Thymus (tissue), 11 donors: ENCODE measurements around the gene HYAL4. TPM values are rescaled to one million over a fixed set of nuclear protein-coding genes. Genes with fewer than 3 reads are reported as not detected.

Experiments used
- DNase-seq, 9 donors: peaks; one replicate each; pipeline ENCODE4 v3.0.0-alpha.2; 2013; ENCODE audit warnings: low spot score in 9 of 9, low read depth in 6 of 9, missing footprints in 1 of 9
- H3K27ac ChIP-seq, 2 donors: one replicate each; pipeline ENCODE4 v1.5.1; 2013; ENCODE audit warnings: control low read depth in 1 of 2, low read depth in 1 of 2, low read length in 1 of 2, mild to moderate bottlenecking in 1 of 2, moderate library complexity in 1 of 2
- H3K27me3 ChIP-seq, 2 donors: one replicate each; pipeline ENCODE4 v1.5.1; 2013; ENCODE audit warnings: low read length in 1 of 2; ENCODE audit not compliant: control insufficient read depth in 2 of 2, insufficient read depth in 1 of 2
- H3K36me3 ChIP-seq, 2 donors: one replicate each; pipeline ENCODE4 v1.5.1; 2013; ENCODE audit warnings: low read length in 1 of 2, mild to moderate bottlenecking in 1 of 2, moderate library complexity in 1 of 2; ENCODE audit not compliant: control insufficient read depth in 2 of 2, insufficient read depth in 2 of 2
- H3K4me1 ChIP-seq, 2 donors: one replicate each; pipeline ENCODE4 v1.5.1; 2013; ENCODE audit warnings: low read length in 2 of 2; ENCODE audit not compliant: control insufficient read depth in 2 of 2, insufficient read depth in 2 of 2
- H3K4me3 ChIP-seq, 2 donors: one replicate each; pipeline ENCODE4 v1.5.1; 2013; ENCODE audit warnings: low read length in 2 of 2, control low read depth in 1 of 2, mild to moderate bottlenecking in 1 of 2
- H3K9me3 ChIP-seq, 2 donors: one replicate each; pipeline ENCODE4 v1.5.1; 2013; ENCODE audit warnings: low read length in 1 of 2, mild to moderate bottlenecking in 1 of 2; ENCODE audit not compliant: control insufficient read depth in 2 of 2, insufficient read depth in 1 of 2
- WGBS: extraction: QIAGEN DNeasy Blood & Tissue Kit; methylation state at CpG from one replicate; pipeline ENCODE4 v1.1.7; 2013; 5-methylcytosine and 5-hydroxymethylcytosine counted together
- polyA plus RNA-seq: library from polyadenylated mRNA; stranded (reverse); fragments of 200-250 nt; gene quantifications from one replicate; pipeline ENCODE4 v1.2.3, GENCODE V29; 2013
- total RNA-seq: library from RNA; stranded (reverse); fragments of 120-200 nt; gene quantifications from one replicate; pipeline ENCODE4 v1.2.4, GENCODE V29; 2013
- donor health status: healthy.

The HYAL4 gene
- total and polyA plus RNA-seq, 2 donors: 0.05 to 0.30 TPM

DNA sequence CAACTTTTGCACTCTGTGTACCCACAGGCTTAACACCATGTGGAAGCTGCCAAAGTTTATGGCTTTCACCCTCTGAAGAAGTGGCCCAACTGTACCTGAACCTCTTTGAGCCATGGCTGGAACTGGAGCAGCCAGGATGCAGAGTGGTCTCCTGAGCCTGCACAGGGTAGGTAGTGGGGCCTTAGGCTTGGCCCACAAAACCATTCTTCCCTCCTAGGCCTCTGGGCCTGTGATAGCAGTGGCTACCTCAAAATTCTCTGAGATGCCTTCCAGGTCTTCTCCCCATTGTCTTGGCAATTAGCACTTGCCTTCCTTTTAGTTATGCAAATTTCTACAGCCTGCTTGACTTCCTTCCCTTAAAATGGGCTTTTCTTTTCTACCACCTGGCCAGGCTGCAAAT, 60.7 kb downstream of the HYAL4 start:
- Histone ChIP-seq H3K27me3 (no peaks in the 10 kb centered on the region), H3K4me3 (no peak overlapping the region), H3K9me3 (no peaks in the 10 kb centered on the region), H3K36me3 (no peaks in the 10 kb centered on the region), H3K27ac (no peak overlapping the region), H3K4me1 (no peaks in the 10 kb centered on the region)
- DNase-seq: no peak

DNA sequence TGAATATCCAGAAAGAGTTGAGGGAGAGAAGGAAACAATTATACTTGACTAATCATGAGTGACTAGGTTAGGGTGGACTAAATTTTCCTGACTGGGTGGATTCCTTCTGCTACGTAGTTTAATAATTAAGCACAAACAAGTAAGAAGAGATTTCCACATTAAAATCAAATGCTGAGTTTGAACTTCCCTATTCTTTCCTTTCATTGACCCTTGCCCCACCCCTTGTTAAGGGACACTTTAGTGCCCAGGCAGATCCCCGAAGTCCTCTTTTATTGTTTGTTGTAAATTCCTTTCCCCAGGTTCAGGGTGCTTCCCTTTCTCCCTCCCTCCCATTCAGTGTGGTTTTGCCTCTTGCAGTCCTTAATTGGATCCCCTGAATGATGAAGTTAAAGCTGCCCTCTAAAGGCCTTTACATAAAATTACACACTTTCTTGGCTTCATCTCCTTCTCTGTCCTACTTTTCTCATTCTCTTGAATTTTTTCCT, 71.3 kb downstream of the HYAL4 start:
- Histone ChIP-seq H3K27ac (no peak overlapping the region), H3K9me3 (no peaks in the 10 kb centered on the region), H3K27me3 (no peaks in the 10 kb centered on the region), H3K4me3 (no peak overlapping the region), H3K36me3 (no peaks in the 10 kb centered on the region), H3K4me1 (no peaks in the 10 kb centered on the region)
- WGBS: 48% methylated on average over 2 of the region's 2 CpGs
- no peak for DNase-seq

DNA sequence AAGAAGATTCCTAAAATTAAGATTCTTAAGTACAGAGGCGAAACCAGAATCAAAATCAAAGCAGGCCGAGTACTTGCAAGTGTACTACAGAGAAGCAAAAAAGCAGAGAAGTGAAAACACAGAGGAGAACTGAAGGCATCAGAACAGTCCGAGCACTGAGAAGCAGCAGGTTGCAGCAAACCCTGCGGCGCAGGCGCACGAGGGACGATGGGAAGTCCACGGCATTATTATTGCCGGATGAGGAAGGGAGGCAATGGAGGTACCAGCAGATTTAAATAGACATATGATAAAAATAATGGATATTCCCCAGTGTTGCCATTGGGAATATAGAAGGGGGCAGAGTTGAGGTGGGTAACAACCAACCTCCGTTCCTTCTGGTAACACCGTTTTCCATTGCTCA, 72.9 kb downstream of the HYAL4 start:
- Histone ChIP-seq H3K27me3 (no peaks in the 10 kb centered on the region), H3K36me3 (no peaks in the 10 kb centered on the region), H3K27ac (no peak overlapping the region), H3K4me1 (no peaks in the 10 kb centered on the region), H3K4me3 (no peak overlapping the region), H3K9me3 (no peaks in the 10 kb centered on the region)
- 97% methylated on average over 12 of the region's 12 CpGs for WGBS
- no peak for DNase-seq

DNA sequence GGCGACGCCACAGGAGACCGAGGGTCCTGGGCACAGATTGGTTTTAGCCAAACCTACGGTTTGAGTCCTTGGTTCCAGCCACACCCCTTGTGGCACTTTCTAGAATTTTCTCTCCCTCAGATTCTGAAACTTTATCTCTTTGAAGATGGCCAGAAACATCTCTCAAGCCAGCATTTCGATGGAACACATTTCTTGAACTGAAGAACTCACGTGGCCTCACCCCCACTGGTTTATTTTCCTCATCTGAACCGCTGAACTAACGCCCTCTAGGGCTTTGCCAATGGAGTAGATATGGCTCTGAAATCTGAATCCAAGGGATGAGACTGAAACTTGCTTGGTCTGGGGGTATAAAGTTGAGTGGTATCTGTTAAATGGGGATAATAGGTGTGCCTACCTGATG, 73.3 kb downstream of the HYAL4 start:
- H3K27ac ChIP-seq: no peak overlapping the region
- DNase-seq: no peak
- no peaks in the 10 kb centered on the region for H3K27me3 ChIP-seq
- no peaks in the 10 kb centered on the region for H3K36me3 ChIP-seq
- no peak overlapping the region for H3K4me3 ChIP-seq
- no peaks in the 10 kb centered on the region for H3K9me3 ChIP-seq
- WGBS: 90% methylated on average over 8 of the region's 8 CpGs
- H3K4me1 ChIP-seq: no peaks in the 10 kb centered on the region

DNA sequence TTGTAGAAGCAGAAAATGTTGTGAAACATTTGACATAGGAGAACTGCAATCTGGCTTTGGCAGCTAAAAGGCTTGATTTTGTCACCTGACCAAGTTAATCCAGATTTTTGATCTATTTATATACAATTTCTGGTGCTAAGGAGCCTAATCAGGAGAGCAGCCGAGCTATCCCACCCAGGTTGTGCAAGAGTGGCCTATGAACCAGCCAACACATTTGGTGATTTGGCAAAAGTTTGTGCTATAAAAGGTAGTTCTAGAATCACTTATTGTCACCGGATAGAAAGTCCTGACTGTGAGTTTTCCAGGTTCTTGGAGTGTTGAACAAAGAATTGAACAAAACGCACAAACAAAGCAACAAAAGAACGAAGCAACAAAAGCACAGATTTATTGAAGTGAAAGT, 78.6 kb downstream of the HYAL4 start:
- WGBS: 94% methylated on average over 4 of the region's 4 CpGs

DNA sequence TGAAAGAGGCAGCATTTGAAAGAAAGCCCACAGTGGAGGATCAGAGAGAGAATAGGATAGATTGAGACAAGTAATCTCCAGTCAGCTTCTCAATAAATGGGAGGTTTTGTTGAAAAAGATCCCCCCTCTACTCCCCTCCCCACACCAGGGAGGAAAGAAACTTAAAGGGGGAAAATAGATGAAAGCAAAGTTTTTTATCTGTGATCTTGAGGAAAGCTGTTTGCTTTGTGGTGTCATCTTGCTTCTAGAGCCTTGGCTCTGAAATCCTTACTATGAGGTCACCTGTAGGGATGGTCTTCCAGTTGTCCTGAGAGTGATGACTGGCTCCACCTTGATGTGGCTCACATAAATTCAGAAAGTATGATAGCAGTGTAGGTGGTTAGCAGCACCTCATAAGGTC, 80.0 kb downstream of the HYAL4 start, which contains the start of gene SPAM1:
SPAM1 (plus strand) TSS at position 301 of the 400 bp plus-strand sequence. CDS start 28,330 bp downstream, outside the sequence.
- Histone ChIP-seq H3K36me3 (no peaks in the 10 kb centered on the region), H3K27me3 (no peaks in the 10 kb centered on the region), H3K9me3 (no peaks in the 10 kb centered on the region), H3K27ac (no peak within 1 kb of the TSS), H3K4me1 (no peaks in the 10 kb centered on the region), H3K4me3 (no peak within 1 kb of the TSS)
- DNase-seq: no peak

More for the DNA sequence above, 78.6 kb downstream of the HYAL4 start:
- Histone ChIP-seq H3K36me3 (no peaks in the 10 kb centered on the region), H3K27me3 (no peaks in the 10 kb centered on the region), H3K27ac (no peak overlapping the region), H3K4me1 (no peaks in the 10 kb centered on the region), H3K9me3 (no peaks in the 10 kb centered on the region), H3K4me3 (no peak overlapping the region)
- DNase-seq: no peak

Other genes starting within 250 kb of the HYAL4 start
- not detected for gene ASB15, start 243.3 kb upstream of the HYAL4 start, total RNA-seq
- gene ASB15, start 243.3 kb upstream of the HYAL4 start, polyA plus RNA-seq: 0.05 TPM
- gene LMOD2, start 189.3 kb upstream of the HYAL4 start, total RNA-seq: 0.05 TPM
- gene LMOD2, start 189.3 kb upstream of the HYAL4 start, polyA plus RNA-seq: 0.23 TPM
- 3.6 TPM for gene WASL, start 96.2 kb upstream of the HYAL4 start, total RNA-seq
- 17.8 TPM for gene WASL, start 96.2 kb upstream of the HYAL4 start, polyA plus RNA-seq
- not detected for gene SPAM1, start 80.1 kb downstream of the HYAL4 start, total RNA-seq
- 0.02 TPM for gene SPAM1, start 80.1 kb downstream of the HYAL4 start, polyA plus RNA-seq
- gene TMEM229A, start 187.9 kb downstream of the HYAL4 start, total RNA-seq: not detected
- 0.02 TPM for gene TMEM229A, start 187.9 kb downstream of the HYAL4 start, polyA plus RNA-seq